ENCODE data around the gene UTRN.

GRCh38 chr6:144305567-144305966, 20.4 kb downstream of the UTRN start:
- TF ChIP-seq CTCF (conservative IDR thresholded peaks at IDR 0.05; ENCODE audit: low read length): no peak
- no peak for TF ChIP-seq EZH2phosphoT487 (IDR thresholded peaks at IDR 0.05; ENCODE audit: borderline replicate concordance, low read depth, low read length)

Data from OCI-LY7 (cell line).